Cardiac muscle cell (in vitro differentiated cells and primary cell): ENCODE measurements around the gene GNG7. TPM values are rescaled to one million over a fixed set of nuclear protein-coding genes. Genes with fewer than 3 reads are reported as not detected.
A peak's percentile ranks its signal among the peaks of the same experiment; 100 is the strongest.
"Not testable (repeated sequence)": the region's sequence is repeated elsewhere in the genome, so short reads cannot be mapped to it uniquely, and the experiment has no call there.

Source experiments
- DNase-seq, 2 donors: peaks; one replicate each; pipeline versions ENCODE4 v3.0.0 to v3.0.0-alpha.2; 2010 to 2017; ENCODE audit warnings: low read depth in 1 of 2, low spot score in 1 of 2
- H3K27ac ChIP-seq: fragments of 200-600 bp; sonication (generic); 2 replicates; pipeline ENCODE4 v1.5.1; 2016
- H3K27me3 ChIP-seq: fragments of 200-600 bp; sonication (generic); 2 replicates; pipeline ENCODE4 v1.6.0; 2016; ENCODE audit warnings: control low read depth
- H3K36me3 ChIP-seq: fragments of 200-600 bp; sonication (generic); 2 replicates; pipeline ENCODE4 v1.5.1; 2016; ENCODE audit warnings: control low read depth
- H3K4me1 ChIP-seq: fragments of 200-600 bp; sonication (generic); 2 replicates; pipeline ENCODE4 v1.8.1; 2017; ENCODE audit warnings: low read depth, mild to moderate bottlenecking, mixed run types
- H3K4me3 ChIP-seq: fragments of 200-600 bp; sonication (generic); 2 replicates; pipeline ENCODE4 v1.5.1; 2016; ENCODE audit warnings: mild to moderate bottlenecking
- H3K9me3 ChIP-seq: fragments of 200-600 bp; sonication (generic); 2 replicates; pipeline ENCODE4 v1.5.1; 2017; ENCODE audit warnings: low read depth, mild to moderate bottlenecking, control low read depth
- CTCF ChIP-seq: IDR thresholded peaks from 2 replicates; pipeline ENCODE4 v1.5.1; 2012; ENCODE audit warnings: low read depth, mild to moderate bottlenecking, low read length
- polyA plus RNA-seq: library from polyadenylated mRNA; unstranded; fragments of >200 nt; fragmentation: Nextera tagmentation; extraction: Ambion mirVana; gene quantifications from 2 replicates; pipeline ENCODE4 v1.2.1, GENCODE V29; 2016
- total RNA-seq: library from RNA; depleted of rRNA; stranded (reverse); fragments of >200 nt; gene quantifications from 2 replicates; pipeline ENCODE4 v1.2.3, GENCODE V29; 2016

The GNG7 gene
- total and polyA plus RNA-seq, 2 experiments from 2014 or later = 20.4 to 24.8 TPM

GRCh38 chr19:2546128-2547032, 156.1 kb downstream of the GNG7 start:
- Histone ChIP-seq H3K27ac (peak overlapping the region; percentile 100), H3K9me3 (no peaks in the 10 kb centered on the region), H3K27me3 (no peaks in the 10 kb centered on the region), H3K4me1 (peaks cover 41% of the 10 kb centered on the region), H3K36me3 (no peaks in the 10 kb centered on the region), H3K4me3 (no peak overlapping the region)
- peak; percentile 54 to 86 for DNase-seq
- TF ChIP-seq CTCF = no peak

- not testable (repeated sequence) for H3K4me3 ChIP-seq, H3K9me3 ChIP-seq, DNase-seq, H3K27me3 ChIP-seq, H3K36me3 ChIP-seq
- peak overlapping the region; percentile 100 for H3K27ac ChIP-seq
- peaks cover 41% of the 10 kb centered on the region for H3K4me1 ChIP-seq
Measured at GRCh38 chr19:2545416-2546127, 156.9 kb downstream of the GNG7 start.

- Histone ChIP-seq H3K36me3 (no peaks in the 10 kb centered on the region), H3K27ac (peak overlapping the region; percentile 100), H3K4me1 (peaks cover 46% of the 10 kb centered on the region), H3K9me3 (no peaks in the 10 kb centered on the region), H3K27me3 (no peaks in the 10 kb centered on the region), H3K4me3 (no peak overlapping the region)
- no peak for DNase-seq
- no peak for TF ChIP-seq CTCF
Measured at GRCh38 chr19:2544576-2545415, 157.7 kb downstream of the GNG7 start.

- H3K4me3 ChIP-seq = no peak overlapping the region
- no peaks in the 10 kb centered on the region for H3K36me3 ChIP-seq
- no peaks in the 10 kb centered on the region for H3K27me3 ChIP-seq
- peak; percentile 92 to 99 for DNase-seq
- H3K9me3 ChIP-seq = no peaks in the 10 kb centered on the region
- peaks cover 46% of the 10 kb centered on the region for H3K4me1 ChIP-seq
- H3K27ac ChIP-seq = peak overlapping the region; percentile 100
- peak; percentile 46 for TF ChIP-seq CTCF
Measured at GRCh38 chr19:2543463-2544442, 158.7 kb downstream of the GNG7 start.

- not testable (repeated sequence) for H3K27me3 ChIP-seq, H3K9me3 ChIP-seq, H3K36me3 ChIP-seq, H3K4me3 ChIP-seq, DNase-seq
- peaks cover 46% of the 10 kb centered on the region for H3K4me1 ChIP-seq
- peak overlapping the region; percentile 100 for H3K27ac ChIP-seq
Measured at GRCh38 chr19:2543072-2543462, 159.4 kb downstream of the GNG7 start.
